Sciatic nerve (tissue), 2 donors: ENCODE results near the gene ARHGAP10. TPM values are rescaled to one million over a fixed set of nuclear protein-coding genes. Genes with fewer than 3 reads are reported as not detected.

Experiments
- ATAC-seq: fragments of 200-7000 bp; cut with Tn5 transposase; one replicate; pipeline ENCODE4 v1.9.1; 2020; ENCODE audit warnings: mild to moderate bottlenecking, moderate library complexity
- DNase-seq: peaks from one replicate; pipeline ENCODE4 v3.0.0-alpha.2; 2020; ENCODE audit warnings: low spot score
- intact Hi-C: fragments of 100-400 bp; cut with DNase I; formaldehyde crosslinking; loops from one replicate; pipeline ENCODE4 v1.14.2; 2022
- total RNA-seq: library from RNA; stranded (reverse); fragmentation: NEBNext Ultra II Directional; extraction: Animal tissue kit (Norgen Biotek cat#: 25700); gene quantifications from one replicate; pipeline ENCODE4 v1.2.1, GENCODE V29; 2021
- donor health status: DM: no; HTN: no; CAD: no.
- donor health status: DM: no; HTN: no; CAD: no.

Gene ARHGAP10
- total RNA-seq, 1 donor from 2014 or later, result 89.2 TPM

DNA sequence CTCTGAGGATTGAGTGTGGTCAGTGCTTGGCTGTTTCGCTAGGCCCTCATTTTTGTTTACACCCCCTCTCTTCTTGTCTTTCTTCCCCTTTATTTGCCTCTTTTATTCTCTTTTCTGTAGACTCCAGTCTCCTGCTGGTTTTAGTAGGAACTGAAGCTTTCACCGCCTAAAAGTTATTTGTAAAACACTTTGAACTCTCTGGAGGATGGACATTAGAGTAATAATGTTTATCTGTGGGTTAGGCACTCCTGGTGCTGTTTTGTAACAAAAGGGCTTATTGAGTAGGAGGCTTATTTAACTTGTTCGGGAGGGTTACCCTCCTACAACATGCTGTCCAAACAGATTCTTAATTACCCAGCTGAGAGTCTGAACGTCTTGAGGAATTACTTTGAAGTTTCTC, 1.6 kb upstream of the ARHGAP10 start:
- ATAC-seq (peak; percentile 33), DNase-seq (no peak)
- intact Hi-C loops, result loop anchor here (10.0 kb wide), 1 partner anchor 134 kb away; no protein-coding TSS in a partner anchor

DNA sequence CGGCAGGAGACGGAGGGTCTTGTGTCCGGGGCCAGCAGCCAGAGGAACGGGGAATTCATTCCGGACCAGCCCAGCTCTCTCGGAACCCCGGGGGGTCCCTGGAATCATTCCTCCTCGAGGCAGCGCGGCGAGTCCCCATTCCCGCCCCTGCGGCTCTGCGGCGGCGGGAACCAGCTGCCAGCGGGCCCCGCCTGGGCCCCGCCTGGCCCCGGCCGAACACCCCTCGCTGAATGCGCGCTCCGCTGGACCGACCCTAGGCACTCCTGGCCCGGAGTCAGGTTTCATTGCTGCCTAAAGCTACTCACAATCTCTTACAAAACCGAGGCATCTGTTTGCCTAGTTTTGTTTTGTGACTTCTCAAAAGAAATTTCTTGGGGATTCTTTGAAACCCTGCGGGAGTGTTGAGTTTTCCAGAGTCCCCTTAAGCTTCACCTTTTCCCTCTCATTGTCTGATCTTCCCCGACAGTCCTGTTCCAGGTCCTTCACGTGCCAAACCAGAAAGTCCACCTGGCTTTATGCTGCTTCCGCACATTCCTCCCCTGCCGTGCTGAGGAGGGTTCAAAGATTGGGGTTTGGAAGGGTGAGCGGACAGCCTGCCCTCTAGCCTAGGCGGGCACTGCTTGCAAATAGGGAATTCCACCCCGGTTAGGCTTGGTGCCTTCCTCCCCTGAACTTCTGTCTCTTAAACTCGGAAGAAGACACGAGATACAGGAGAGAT, 789 bp downstream of the ARHGAP10 start:
- ATAC-seq, result peak; percentile 45
- intact Hi-C loops, result loop anchor here (10.0 kb wide), 1 partner anchor 132 kb away; no protein-coding TSS in a partner anchor
- DNase-seq, result peak; percentile 67

DNA sequence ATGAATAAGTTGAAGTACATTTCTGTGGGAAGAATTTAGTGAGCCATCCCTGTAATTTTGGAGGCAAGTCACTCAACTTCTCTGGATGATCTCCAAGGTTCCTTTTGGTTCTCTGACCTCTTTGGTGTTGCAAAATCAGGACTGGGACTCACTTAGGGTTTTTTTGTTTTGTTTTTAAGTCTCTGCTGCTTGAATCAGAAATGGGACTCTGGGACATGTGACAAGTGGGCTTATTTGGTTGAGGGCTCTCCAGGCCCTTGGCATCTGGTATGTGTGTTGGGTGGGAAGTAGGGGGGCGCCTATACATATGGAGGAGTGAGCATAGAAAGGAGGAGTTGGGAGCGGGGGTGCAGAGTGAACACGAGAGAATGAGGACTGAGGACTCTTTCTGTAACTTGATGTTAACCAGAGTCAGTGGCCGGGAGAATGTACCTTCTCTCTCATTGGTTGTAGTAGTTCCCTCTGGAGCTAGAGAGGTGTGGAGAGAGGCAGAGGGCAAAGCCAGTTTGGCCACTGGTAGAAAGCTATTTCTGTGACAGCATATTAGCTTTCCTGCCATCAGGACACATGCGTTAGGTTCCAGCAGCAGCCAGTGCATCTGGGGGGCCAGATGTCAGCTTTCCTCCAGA, 1.9 kb downstream of the ARHGAP10 start:
- ATAC-seq, result peak; percentile 52
- intact Hi-C loops, result loop anchor here (10.0 kb wide), 1 partner anchor 131 kb away; no protein-coding TSS in a partner anchor
- DNase-seq, result no peak

DNA sequence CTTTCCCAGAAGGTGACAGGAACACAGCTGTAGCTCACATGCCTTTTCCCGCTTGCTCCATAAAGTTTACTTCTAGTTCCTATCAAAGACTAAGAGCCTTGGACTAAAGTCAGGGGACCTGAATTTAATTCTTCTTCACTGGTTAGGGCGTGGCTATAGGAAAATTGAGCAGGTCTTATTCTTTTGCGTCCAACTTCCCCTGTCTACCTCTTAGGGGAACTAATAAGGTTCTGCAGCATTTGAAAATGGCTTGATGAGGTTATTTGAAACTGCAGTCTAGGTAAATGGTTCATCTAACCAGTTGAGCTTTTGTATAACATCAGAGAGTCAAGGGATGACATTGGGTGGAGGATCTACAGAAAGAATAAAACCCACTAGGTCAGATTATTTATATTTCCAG, 2.6 kb downstream of the ARHGAP10 start:
- ATAC-seq (no peak), DNase-seq (no peak)
- intact Hi-C loops, result loop anchor here (10.0 kb wide), 1 partner anchor 130 kb away; no protein-coding TSS in a partner anchor

DNA sequence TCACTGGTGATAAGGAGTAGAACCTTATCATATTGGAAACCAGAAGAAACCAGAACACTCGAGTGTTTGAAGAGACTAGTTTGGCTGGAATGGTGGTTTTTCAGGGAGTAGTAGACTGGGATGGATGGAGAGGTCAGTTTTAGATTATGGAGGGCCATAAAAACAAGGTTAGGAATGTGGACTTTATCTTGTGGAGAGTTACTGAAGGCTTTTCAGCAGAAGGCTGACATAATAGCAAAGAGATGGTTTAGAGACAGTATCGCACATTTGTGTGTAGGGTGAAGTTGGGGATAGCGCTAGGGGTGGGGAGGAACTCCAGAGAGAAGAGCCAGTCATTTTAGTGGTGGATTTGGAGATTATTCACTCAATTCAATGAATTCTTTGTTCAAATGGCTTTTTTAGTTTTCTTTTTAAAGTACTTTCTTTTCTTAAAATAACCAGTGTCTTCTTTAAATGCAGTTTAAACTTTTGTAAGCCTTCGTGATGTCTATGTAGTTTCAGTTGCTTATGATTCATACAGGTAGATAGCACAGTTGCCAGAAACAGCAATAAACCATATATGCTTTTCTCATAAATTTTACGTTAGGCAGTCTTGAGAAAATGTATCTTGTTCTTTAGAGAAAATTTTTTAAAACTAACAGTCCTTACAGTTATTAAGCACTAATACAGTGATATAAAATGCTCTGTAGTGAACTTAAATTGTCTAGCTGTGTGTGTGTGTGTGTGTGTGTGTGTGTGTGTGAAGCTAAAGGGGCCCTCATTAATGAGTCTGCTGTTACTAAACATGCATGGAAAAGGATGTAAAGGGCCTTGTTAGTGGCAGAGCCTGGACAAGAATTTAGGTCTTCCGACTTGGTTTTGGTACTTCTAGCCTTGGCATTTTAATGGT, 3.8 kb downstream of the ARHGAP10 start:
- ATAC-seq (no peak), DNase-seq (no peak)
- intact Hi-C loops, result loop anchor here (10.0 kb wide), 1 partner anchor 129 kb away; no protein-coding TSS in a partner anchor

DNA sequence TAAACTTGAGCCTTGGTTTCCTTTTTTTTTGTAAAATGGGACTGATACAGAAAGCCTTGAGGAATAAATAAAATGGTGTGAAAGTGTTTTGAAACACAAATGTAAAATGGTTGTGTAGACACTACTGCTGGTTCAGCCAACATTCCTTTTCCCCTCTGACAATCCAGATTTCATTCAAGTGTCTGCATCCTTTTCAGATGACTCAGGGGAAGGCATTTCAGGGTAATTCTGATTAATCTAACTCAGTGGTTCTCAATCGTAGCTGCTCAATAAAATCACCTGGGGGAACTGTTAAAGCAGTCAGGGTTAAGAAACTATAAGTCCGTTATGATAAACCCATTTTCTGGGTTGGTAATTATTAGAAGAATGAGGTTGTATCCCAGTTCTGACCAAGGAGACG, 4.6 kb downstream of the ARHGAP10 start:
- DNase-seq (no peak), ATAC-seq (no peak)
- intact Hi-C loops, result loop anchor here (10.0 kb wide), 1 partner anchor 128 kb away; no protein-coding TSS in a partner anchor

DNA sequence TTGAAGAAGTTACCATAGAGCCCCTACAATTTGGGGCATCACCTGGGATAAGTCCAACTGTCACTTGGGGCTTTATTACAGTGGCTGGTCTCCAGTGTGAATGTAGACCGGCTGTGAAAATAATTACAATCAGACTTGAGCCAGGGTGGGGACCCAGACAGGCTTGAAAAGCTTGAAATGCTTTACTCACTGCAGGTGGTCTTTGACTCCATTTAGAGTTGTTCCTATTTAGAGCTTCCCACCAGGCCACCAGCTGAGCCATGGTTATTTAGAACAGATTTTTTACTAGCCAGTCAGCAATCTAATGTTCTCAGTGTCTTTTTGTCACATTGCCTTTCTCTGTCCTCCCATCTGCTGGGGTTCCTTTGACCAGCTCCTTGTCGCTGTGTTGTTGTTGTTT, 5.7 kb downstream of the ARHGAP10 start:
- DNase-seq (no peak), ATAC-seq (no peak)
- intact Hi-C loops, result loop anchor here (10.0 kb wide), 1 partner anchor 127 kb away; no protein-coding TSS in a partner anchor

DNA sequence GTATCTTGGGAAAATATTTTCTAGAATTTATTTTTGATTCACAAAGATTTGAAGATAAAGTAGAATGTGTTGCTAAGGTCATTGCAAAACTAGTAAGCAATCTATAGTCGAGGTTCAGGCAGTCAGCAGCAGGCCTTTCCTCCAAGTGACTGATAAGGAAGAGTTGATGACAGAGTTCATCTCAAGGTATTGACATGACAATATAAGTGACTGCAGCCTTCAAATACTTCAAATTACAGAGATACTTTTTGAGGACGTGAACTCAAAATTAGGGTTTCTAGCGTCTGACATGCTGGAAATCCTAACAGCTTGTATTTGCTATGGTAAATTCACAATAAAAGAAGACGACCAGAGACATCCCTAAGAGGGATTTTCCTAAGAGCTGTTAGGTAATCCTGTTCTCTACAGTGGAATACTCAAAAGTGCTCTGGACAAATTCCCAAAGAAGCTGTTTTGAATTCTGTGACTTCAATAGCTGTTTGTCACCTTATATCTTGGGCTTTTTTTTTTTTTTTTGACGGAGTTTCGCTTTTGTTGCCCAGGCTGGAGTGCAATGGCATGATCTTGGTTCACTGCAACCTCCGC, 7.4 kb downstream of the ARHGAP10 start:
- intact Hi-C loops, result loop anchor here (10.0 kb wide), 1 partner anchor 125 kb away; no protein-coding TSS in a partner anchor
- no peak for ATAC-seq
- DNase-seq, result no peak

DNA sequence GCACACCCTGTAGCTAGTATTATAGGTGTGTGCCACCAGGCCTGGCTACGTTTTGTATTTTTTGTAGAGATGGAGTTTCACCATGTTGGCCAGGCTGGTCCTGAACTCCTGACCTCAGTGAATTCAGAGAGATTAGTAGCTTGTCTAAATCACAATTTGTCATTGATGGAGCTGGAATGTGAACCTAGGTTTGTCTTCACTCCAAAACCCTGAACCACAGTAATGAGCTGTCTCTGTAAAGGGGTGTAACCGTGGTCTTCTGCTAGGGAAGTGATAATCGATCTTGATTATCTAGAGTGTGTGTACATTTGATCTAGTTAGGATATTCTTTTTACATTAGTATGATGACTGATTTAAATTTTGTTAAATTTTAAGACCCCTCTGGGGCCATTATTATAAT, 8.3 kb downstream of the ARHGAP10 start:
- no peak for ATAC-seq
- intact Hi-C loops, result no loop called here
- DNase-seq, result no peak

DNA sequence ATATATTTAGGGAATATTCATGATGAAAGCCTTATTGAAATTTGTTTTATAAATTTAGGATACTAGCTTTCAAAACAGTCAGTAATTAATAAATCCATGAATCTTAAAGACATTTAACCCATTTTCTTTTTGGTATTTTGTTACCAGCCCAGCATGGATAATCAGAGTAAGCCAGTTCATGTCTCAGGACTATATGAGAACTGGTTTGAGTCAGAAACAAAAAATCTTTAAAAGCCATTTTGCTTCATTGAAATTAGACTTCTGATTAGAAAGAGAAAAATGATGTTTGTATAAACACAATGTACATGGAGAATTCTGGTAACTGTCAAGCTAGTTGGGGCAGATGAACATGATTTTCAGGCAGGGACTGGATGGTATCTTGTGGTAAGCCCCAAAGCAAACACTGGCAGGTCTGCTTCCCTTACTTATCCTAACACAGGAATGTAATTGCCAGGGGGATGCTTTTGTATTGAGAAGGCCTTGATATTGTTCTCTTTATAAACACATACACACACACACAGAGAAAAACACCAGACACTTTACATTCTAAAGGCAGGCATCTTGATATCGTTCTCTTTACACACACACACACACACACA, 9.4 kb downstream of the ARHGAP10 start:
- no peak for DNase-seq
- ATAC-seq, result no peak
- intact Hi-C loops, result no loop called here

DNA sequence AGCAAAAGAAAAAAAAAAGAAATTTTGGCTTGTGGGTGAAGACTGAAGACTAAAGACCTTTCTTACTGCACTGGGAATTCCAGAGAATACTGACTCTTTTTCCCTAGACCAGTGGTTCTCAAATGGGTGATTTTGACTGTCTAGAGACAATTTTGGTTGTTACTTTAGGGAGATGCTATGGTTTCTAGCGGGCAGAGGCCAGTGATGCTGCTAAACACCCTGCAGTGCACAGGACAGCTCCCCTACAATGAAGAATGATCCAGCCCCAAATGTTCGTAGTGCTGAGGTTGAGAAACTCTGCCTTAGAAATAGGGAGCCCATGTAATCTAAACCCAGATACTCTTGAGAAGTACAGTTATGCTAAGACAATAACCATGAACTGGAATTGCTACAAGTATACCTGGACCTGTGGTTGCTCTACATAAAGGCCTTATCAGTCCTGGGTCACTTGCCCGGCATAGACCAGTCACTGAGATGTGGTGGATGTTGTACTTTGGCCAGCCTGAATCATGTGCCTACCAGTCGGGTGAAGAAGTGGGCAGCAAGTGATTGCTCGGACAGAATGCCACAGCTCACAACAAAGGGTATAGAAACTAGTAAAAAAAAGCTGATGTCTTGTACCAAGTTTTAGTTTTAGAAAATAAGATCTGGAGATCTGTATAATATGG, 16.0 kb downstream of the ARHGAP10 start:
- intact Hi-C loops, result no loop called here
- DNase-seq (no peak), ATAC-seq (no peak)

DNA sequence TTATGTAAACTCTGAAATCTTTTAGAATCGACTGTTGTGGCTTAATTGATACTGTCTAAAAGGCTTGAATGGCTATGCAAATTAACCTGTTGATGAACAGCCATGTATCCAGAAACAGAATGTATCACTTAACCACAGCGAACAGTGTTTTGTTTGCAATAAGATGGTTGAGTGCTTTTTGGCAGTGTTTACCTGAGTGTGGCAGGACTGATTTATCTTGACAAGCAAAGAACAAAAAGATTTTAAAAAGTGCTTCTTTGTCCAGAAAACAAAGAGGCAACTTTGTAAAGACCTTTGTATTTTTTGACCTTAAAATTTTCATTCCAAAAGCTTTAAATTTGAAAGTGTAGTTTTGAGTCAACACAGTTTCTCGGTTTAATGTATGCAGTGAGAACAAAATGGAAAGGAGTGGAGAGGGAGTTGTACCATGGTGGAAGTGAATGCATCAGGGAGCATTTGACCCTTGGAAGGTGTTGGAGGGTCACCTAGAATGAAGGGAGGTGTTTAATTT, 18.0 kb downstream of the ARHGAP10 start:
- ATAC-seq, result no peak
- DNase-seq, result no peak
- intact Hi-C loops, result no loop called here

DNA sequence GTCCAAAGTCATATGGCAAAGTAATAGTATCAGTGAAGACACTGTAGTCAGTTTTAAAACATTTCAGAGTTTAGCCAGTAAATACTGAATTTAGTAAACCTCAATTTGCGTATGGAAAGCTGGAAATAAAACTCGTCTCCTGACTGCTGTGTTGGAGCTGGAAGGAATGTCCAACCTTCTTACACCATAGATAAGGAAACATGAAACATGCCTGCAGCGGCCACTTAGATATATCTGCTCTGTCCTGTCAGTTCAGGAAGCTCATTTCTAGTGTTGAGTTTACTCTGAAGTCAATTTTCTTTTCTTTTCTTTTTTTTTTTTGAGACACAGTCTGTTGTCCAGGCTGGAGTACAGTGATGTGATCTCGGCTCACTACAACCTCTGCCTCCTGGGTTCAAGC, 21.2 kb downstream of the ARHGAP10 start:
- intact Hi-C loops, result no loop called here
- DNase-seq, result no peak
- ATAC-seq, result no peak

DNA sequence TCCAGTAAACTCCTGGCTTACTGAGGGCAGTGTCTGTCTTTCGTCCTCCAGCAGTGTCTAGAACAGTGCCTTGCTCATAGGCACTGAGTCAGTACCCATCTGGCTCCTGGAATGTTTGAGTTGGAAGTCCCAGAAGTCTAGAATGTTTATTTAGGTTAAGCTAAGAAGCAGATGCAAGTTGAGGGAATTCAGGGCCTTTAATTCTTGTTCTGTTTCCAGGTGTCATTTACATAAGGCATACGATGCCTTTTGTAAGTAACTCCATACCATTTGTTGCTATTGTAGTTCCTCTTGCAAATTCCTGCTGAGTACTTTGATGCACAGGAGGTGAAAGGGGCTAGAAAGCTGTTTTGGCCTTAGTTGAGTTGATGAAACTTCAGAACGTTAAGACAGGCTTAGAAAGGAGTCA, 22.2 kb downstream of the ARHGAP10 start:
- no peak for ATAC-seq
- no peak for DNase-seq
- intact Hi-C loops, result no loop called here

DNA sequence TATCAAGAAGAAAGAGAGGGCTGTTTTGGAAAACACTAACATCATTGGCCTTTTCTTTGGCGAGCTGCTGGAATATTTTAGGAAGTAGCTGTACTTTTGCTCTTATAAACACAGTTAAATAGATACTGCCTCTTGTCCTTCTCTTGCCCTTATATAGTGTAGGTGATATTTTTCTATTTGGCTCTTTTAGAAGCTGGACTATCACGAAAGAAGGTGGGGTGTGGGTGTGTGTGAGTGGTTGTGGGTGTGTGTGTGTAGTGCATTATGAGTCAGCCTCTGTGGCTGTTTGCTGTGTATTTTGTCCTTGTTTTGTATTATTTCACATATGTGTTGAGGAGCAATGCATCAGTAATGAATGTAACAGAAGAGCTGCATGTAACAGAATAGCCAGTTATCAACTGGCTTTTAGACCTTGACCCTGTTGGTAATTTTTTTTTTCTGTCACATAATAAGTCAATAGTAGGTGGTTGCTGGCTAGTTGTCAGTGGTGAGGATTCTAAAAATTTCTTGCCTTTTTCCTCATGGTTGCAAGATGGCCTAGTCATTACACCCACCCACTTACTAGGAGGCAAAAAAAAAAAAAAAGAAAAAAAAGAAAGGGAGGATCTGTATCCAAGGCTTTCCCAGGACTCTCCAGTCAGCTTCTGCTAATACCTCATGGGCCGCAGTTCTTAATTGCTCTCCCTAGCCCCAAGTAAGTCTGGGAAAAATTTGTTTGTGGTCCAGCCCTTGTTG, 23.8 kb downstream of the ARHGAP10 start:
- peak; percentile 71 for ATAC-seq
- no peak for DNase-seq
- intact Hi-C loops, result no loop called here

DNA sequence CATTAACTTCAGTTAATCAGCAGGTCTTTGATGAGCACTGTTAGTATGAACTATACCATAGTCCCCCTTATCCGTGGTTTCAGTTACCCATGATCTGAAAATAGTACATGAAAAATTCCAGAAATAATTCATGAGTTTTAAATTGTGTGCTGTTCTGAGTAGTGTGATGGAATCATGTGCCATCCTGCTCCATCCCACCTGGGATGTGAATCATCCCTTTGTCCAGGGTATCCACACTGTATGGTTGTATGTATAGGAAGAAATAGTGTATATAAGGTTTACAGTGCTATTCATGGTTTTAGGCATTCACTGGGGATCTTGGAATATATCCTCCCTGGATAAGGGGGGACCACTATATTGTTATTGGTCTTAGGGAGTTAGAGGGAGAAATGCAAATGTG, 24.5 kb downstream of the ARHGAP10 start:
- no peak for DNase-seq
- intact Hi-C loops, result no loop called here
- no peak for ATAC-seq

DNA sequence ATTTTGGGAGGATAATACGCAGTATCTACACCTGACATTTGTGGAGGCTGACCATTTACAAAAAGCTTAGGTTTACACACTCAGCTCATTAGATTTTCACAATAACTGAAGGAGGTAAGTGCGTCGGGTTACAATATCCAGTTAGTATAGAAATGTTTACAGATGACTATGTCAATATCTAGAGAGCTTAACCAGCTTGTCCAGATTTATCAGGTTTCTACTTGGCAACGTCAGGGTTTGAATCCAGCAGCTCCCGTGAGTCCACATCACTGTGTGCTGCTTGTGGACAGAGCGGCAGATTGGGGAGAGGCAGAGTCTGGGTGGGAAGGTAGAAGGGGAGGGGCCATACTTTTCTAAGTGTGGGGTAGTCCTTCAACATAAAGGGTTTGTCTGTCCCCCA, 28.3 kb downstream of the ARHGAP10 start:
- DNase-seq (no peak), ATAC-seq (no peak)
- intact Hi-C loops, result no loop called here
